ENCODE data around the gene AFF1. TPM values are rescaled to one million over a fixed set of nuclear protein-coding genes. Genes with fewer than 3 reads are reported as not detected.

Gene AFF1
- total and polyA plus RNA-seq, 7 donors: 7.2 to 100 (median 61.7) TPM

- Histone ChIP-seq H3K9me3 (no peaks in the 10 kb centered on the region), H3K27ac (peak overlapping the region; percentile 48 to 96 (median 72)), H3K4me1 (peaks cover 0 to 86% (median 78%) of the 10 kb centered on the region in 4 donors), H3K27me3 (no peaks in the 10 kb centered on the region), H3K36me3 (no peaks in the 10 kb centered on the region), H3K4me3 (no peak overlapping the region)
- no peak for DNase-seq
- whole genome bisulfite sequencing, 2 donors: 82 to 83% methylated on average over 10 of the region's 10 CpGs
- intact Hi-C loops (cut with DNase I): no loop called here
- TF ChIP-seq POLR2AphosphoS5 (IDR thresholded peaks at IDR 0.05) (peak in 3 of 4 donors; percentile 6 to 23 (median 18)), CTCF (IDR thresholded peaks at IDR 0.05) (no peak)
Observed at GRCh38 chr4:87017580-87018342, 83.0 kb downstream of the AFF1 start.

- H3K4me3 ChIP-seq: no peak overlapping the region
- no peak for TF ChIP-seq CTCF (IDR thresholded peaks at IDR 0.05)
- TF ChIP-seq POLR2A (IDR thresholded peaks at IDR 0.05): no peak
- TF ChIP-seq EP300 (IDR thresholded peaks at IDR 0.05): no peak
- TF ChIP-seq POLR2AphosphoS5 (IDR thresholded peaks at IDR 0.05): no peak
- H3K27me3 ChIP-seq: no peaks in the 10 kb centered on the region
- no peaks in the 10 kb centered on the region for H3K9me3 ChIP-seq
- DNase-seq: no peak
- H3K4me1 ChIP-seq: peaks cover 0 to 87% (median 78%) of the 10 kb centered on the region in 4 donors
- intact Hi-C loops (cut with DNase I): no loop called here
- WGBS, 2 donors: 44 to 52% methylated on average over 1 of the region's 1 CpG
- H3K36me3 ChIP-seq: no peaks in the 10 kb centered on the region
- peak overlapping the region; percentile 46 to 96 (median 72) for H3K27ac ChIP-seq
Observed at GRCh38 chr4:87018753-87019152, 83.9 kb downstream of the AFF1 start.

- Histone ChIP-seq H3K4me3 (no peak overlapping the region), H3K36me3 (no peaks in the 10 kb centered on the region), H3K27ac (peak overlapping the region; percentile 46 to 96 (median 72)), H3K9me3 (no peaks in the 10 kb centered on the region), H3K27me3 (no peaks in the 10 kb centered on the region), H3K4me1 (peaks cover 0 to 87% (median 78%) of the 10 kb centered on the region in 4 donors)
- 79 to 82% methylated on average over 4 of the region's 4 CpGs for WGBS, 2 donors
- no peak for DNase-seq
- TF ChIP-seq POLR2A (IDR thresholded peaks at IDR 0.05) (no peak), EP300 (IDR thresholded peaks at IDR 0.05) (no peak), CTCF (IDR thresholded peaks at IDR 0.05) (no peak), POLR2AphosphoS5 (IDR thresholded peaks at IDR 0.05) (no peak)
- intact Hi-C loops (cut with DNase I): no loop called here
Observed at GRCh38 chr4:87019246-87019791, 84.5 kb downstream of the AFF1 start.

GRCh38 chr4:87019898-87020297 lies 85.1 kb downstream of the AFF1 start:
- no peaks in the 10 kb centered on the region for H3K36me3 ChIP-seq
- no peak for DNase-seq
- H3K27me3 ChIP-seq: no peaks in the 10 kb centered on the region
- H3K4me3 ChIP-seq: no peak overlapping the region
- TF ChIP-seq CTCF (IDR thresholded peaks at IDR 0.05) (no peak), POLR2AphosphoS5 (IDR thresholded peaks at IDR 0.05) (no peak), EP300 (IDR thresholded peaks at IDR 0.05) (no peak), POLR2A (IDR thresholded peaks at IDR 0.05) (no peak)
- H3K9me3 ChIP-seq: no peaks in the 10 kb centered on the region
- H3K4me1 ChIP-seq: peaks cover 0 to 87% (median 78%) of the 10 kb centered on the region in 4 donors
- WGBS, 2 donors: 39 to 55% methylated on average over 2 of the region's 2 CpGs
- intact Hi-C loops (cut with DNase I): no loop called here
- H3K27ac ChIP-seq: peak overlapping the region in 3 of 4 donors; percentile 51 to 96 (median 94)
